ENCODE data around the gene LBX1.

DNA sequence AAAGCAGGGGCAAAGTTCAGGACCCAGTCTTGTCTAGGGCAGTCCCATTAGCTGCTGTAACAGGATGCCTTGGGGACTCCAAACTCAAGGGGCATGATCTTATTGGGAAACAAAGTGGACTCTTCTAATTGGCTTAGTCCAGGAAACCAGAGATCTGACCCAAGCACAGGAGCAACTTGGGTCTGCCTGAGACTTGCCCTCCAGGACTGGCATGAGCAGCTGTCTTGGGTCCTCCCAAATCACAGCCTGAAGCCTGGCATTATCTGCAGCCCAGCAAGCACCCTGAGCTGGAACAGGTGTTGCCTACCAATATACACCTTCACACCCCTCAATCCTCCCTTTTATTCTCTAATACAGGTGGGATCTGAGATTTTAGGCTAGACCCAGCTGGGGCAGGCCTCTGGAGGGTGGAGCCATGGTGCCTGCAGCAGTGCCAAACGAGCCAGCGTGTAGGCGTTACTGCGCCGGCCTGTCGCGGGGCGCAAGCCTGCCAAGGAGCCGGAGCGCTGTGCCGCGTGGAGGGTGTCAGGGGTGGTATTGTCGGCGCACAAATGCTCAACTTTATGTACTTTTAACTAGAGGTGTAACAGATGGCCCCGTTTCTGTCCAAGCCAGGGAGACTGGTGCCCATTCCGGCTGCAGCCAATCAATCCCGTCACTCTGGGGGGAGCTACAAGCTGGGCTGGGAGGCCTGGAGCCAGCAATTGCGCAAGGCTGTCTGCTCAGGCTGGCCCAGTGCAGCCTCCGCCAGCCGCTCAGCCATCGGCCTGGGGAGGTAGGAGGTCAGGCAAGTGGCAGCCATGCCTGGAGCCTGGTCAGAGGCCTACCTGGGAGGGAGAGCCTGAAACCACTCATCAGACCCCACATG is 12.8 kb upstream of the LBX1 start:
- TF ChIP-seq POLR2AphosphoS5 (IDR thresholded peaks at IDR 0.05; ENCODE audit: low read depth, low read length), result no peak
- no peak for TF ChIP-seq POLR2A (IDR thresholded peaks at IDR 0.05; ENCODE audit: low read depth, low read length)
- TF ChIP-seq SPI1 (IDR thresholded peaks at IDR 0.05; ENCODE audit: low read depth, low read length), result no peak
- TF ChIP-seq POU2F2 (IDR thresholded peaks at IDR 0.05; ENCODE audit: low read depth, low read length), result no peak
- no peak for TF ChIP-seq TAF1 (IDR thresholded peaks at IDR 0.05; ENCODE audit: low read depth, low read length)

Measured in GM12891 (cell line).